ENCODE measurements around the gene COX11. TPM values are rescaled to one million over a fixed set of nuclear protein-coding genes. Genes with fewer than 3 reads are reported as not detected.
A peak's percentile ranks its signal among the peaks of the same experiment; 100 is the strongest.

Gene COX11
- total and polyA plus RNA-seq, 2 of the 13 experiments (the other 11 are each of a cell fraction or from before 2014, with no cell fraction given) = 103 to 203 TPM

- TF ChIP-seq ZNF629 (CRISPR knock-in tag; conservative IDR thresholded peaks at IDR 0.05) (peak; percentile 69), ZNF7 (CRISPR knock-in tag; IDR thresholded peaks at IDR 0.05) (no peak)
- H3K4me1 ChIP-seq (ENCODE audit: insufficient read depth, low read length) = no peaks in the 10 kb centered on the region
- FAIRE-seq (no peak), ATAC-seq (no peak), DNase-seq (ENCODE audit: low spot score) (no peak)
- no peak overlapping the region for H2AFZ ChIP-seq (ENCODE audit: low read length)
- H3K4me3 ChIP-seq (replicated peaks in 1 of 3; ENCODE audit: insufficient read depth in 1 of 3, low read depth in 2 of 3, low read length in 3 of 3) = no peak overlapping the region
- no peaks in the 10 kb centered on the region for H3K27me3 ChIP-seq (ENCODE audit: control insufficient read depth in 1 of 2, insufficient read depth in 2 of 2, low read length in 2 of 2)
- ChIA-PET CTCF (ENCODE audit: low intra/inter-chr PET ratio, low total read pairs) (no interaction called here), POLR2A (no interaction called here)
- no peaks in the 10 kb centered on the region for H3K9me3 ChIP-seq (ENCODE audit: low read length)
- no peaks in the 10 kb centered on the region for H4K20me1 ChIP-seq (ENCODE audit: insufficient read depth, low read length)
- H3K27ac ChIP-seq (ENCODE audit: extremely low read length, insufficient read depth, low read length) = no peak overlapping the region
- WGBS (ENCODE audit: low lambda C conversion rate) = 94% methylated on average over 1 of the region's 1 CpG
- no peak overlapping the region for H3K9ac ChIP-seq (ENCODE audit: insufficient read depth, low read depth, low read length)
- H3K79me2 ChIP-seq (ENCODE audit: insufficient read depth, low read length) = no peaks in the 10 kb centered on the region
- peaks cover 5 to 25% of the 10 kb centered on the region in 2 experiments; a peak in 4 of 5 replicates for H3K36me3 ChIP-seq (replicated peaks in 1 of 2; ENCODE audit: control insufficient read depth in 1 of 2, insufficient read depth in 2 of 2, low read length in 2 of 2)
- no TSS peak for BruUV-seq (replicated peaks)
- H3K4me2 ChIP-seq (ENCODE audit: low read depth, low read length) = no peak overlapping the region
- intact Hi-C loops (cut with micrococcal nuclease; ENCODE audit: unreplicated experiment) (no loop called here), in situ Hi-C loops (cut with HindIII; ENCODE audit: extremely low pct_ligation_motif_present, low pct_unique_long_range_greater_than_20kb) (loop anchor here (10.0 kb wide), 1 partner anchor 518 kb away; the partner anchor contains the start of gene SMIM36)
Observed at GRCh38 chr17:54996441-54996840, 28.0 kb upstream of the COX11 start.

GRCh38 chr17:54992797-54993639 lies 24.6 kb upstream of the COX11 start:
- in situ Hi-C loops (cut with HindIII; ENCODE audit: extremely low pct_ligation_motif_present, low pct_unique_long_range_greater_than_20kb) (loop anchor here (5.0 to 10.0 kb wide), 2 partner anchors 364 to 522 kb away; partner anchors contain the start of gene SMIM36), intact Hi-C loops (cut with micrococcal nuclease; ENCODE audit: unreplicated experiment) (loop anchor here (1.0 to 5.0 kb wide), 5 partner anchors 271 to 519 kb away; partner anchors contain the start of genes HLF and SMIM36)
- H3K4me1 ChIP-seq (ENCODE audit: insufficient read depth, low read length) = no peaks in the 10 kb centered on the region
- H3K9ac ChIP-seq (ENCODE audit: insufficient read depth, low read depth, low read length) = no peak overlapping the region
- no peak overlapping the region for H3K27ac ChIP-seq (ENCODE audit: extremely low read length, insufficient read depth, low read length)
- no peak overlapping the region for H3K4me3 ChIP-seq (replicated peaks in 1 of 3; ENCODE audit: insufficient read depth in 1 of 3, low read depth in 2 of 3, low read length in 3 of 3)
- ChIA-PET CTCF (ENCODE audit: low intra/inter-chr PET ratio, low total read pairs) (interaction anchor here (0.6 to 2.1 kb wide), 7 partner anchors 13 to 521 kb away, joined by 3 to 23 read pairs (median 4); no protein-coding TSS in a partner anchor), POLR2A (interaction anchor here (0.9 kb wide), 1 partner anchor 20 kb away, joined by 3 read pairs; no protein-coding TSS in a partner anchor)
- no peaks in the 10 kb centered on the region for H3K27me3 ChIP-seq (ENCODE audit: control insufficient read depth in 1 of 2, insufficient read depth in 2 of 2, low read length in 2 of 2)
- H2AFZ ChIP-seq (ENCODE audit: low read length) = no peak overlapping the region
- peaks cover 2 to 18% of the 10 kb centered on the region in 2 experiments for H3K36me3 ChIP-seq (replicated peaks in 1 of 2; ENCODE audit: control insufficient read depth in 1 of 2, insufficient read depth in 2 of 2, low read length in 2 of 2)
- no peaks in the 10 kb centered on the region for H3K9me3 ChIP-seq (ENCODE audit: low read length)
- H3K4me2 ChIP-seq (ENCODE audit: low read depth, low read length) = no peak overlapping the region
- H4K20me1 ChIP-seq (ENCODE audit: insufficient read depth, low read length) = no peaks in the 10 kb centered on the region
- BruUV-seq (replicated peaks) = no TSS peak
- ATAC-seq = peak; percentile 86
- WGBS (ENCODE audit: low lambda C conversion rate) = 81% methylated on average over 8 of the region's 8 CpGs
- DNase-seq (ENCODE audit: low spot score) = peak; percentile 65
- FAIRE-seq = no peak
- H3K79me2 ChIP-seq (ENCODE audit: insufficient read depth, low read length) = no peaks in the 10 kb centered on the region
- TF ChIP-seq ZNF878 (CRISPR knock-in tag; IDR thresholded peaks at IDR 0.05) (no peak), MIXL1 (CRISPR knock-in tag; IDR thresholded peaks at IDR 0.05) (no peak), SMC3 (IDR thresholded peaks at IDR 0.05; ENCODE audit: low read length) (peak; percentile 56), SMAD3 (CRISPR knock-in tag; IDR thresholded peaks at IDR 0.05) (0 out of 2 replicates have a peak, but pooled peaks have one; percentile 39), ERF (CRISPR knock-in tag; IDR thresholded peaks at IDR 0.05) (no peak), HMG20B (CRISPR knock-in tag; conservative IDR thresholded peaks at IDR 0.05) (no peak), ZNF274 (CRISPR knock-in tag; IDR thresholded peaks at IDR 0.05) (no peak), NR1H2 (CRISPR knock-in tag; IDR thresholded peaks at IDR 0.05; ENCODE audit: borderline replicate concordance, low read depth) (no peak), PITX1 (CRISPR knock-in tag; IDR thresholded peaks at IDR 0.05) (no peak), STAG1 (CRISPR knock-in tag; IDR thresholded peaks at IDR 0.05) (peak; percentile 85), ZNF501 (CRISPR knock-in tag; IDR thresholded peaks at IDR 0.05) (peak; percentile 21; the same call in 1 of the 2 replicates), ZNF432 (CRISPR knock-in tag; IDR thresholded peaks at IDR 0.05; ENCODE audit: borderline replicate concordance) (no peak), RAD21 (CRISPR knock-in tag; IDR thresholded peaks at IDR 0.05) (peak; percentile 57), KMT2B (CRISPR knock-in tag; IDR thresholded peaks at IDR 0.05) (no peak), CEBPG (CRISPR knock-in tag; IDR thresholded peaks at IDR 0.05) (0 out of 2 replicates have a peak, but pooled peaks have one; percentile 15), ZNF652 (CRISPR knock-in tag; IDR thresholded peaks at IDR 0.05; ENCODE audit: borderline replicate concordance, low read depth) (no peak), RFX1 (IDR thresholded peaks at IDR 0.05) (no peak), TFAP4 (IDR thresholded peaks at IDR 0.05; ENCODE audit: borderline replicate concordance, low read depth) (no peak)
